ENCODE measurements around the gene THAP5.

DNA sequence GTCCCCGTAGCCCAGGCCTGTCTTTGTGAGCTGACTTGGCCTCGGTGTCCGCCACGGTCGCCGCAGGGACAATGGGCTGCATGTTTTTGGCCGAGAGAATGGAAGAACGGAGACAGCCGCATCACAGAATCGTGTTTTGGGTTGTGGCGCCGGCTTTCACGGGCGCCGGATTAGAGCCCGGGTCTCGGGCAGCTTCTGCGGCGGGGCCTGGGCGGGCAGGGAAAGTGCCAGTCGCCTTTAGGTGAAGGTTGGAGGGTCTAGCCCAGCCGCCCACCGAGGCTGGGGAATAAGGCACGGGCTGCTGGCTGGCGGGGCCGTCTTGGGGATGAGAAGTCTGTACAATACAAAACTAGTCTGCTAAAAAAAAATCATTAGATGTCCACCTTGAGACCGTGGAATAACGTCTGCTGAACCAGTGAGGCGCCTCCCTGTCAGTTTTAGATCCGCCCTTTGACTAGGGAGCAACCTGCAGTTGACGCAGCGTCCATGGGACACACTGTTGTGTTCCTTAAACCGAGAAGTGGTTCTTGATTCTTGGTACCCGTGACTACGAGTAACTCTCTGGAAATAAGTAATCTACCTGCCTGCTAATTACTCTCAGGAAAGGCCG, 745 bp upstream of the THAP5 start:
- TF ChIP-seq EZH2 (IDR thresholded peaks at IDR 0.05; ENCODE audit: borderline replicate concordance, low read length), result no peak
- TF ChIP-seq, protein P1, sequence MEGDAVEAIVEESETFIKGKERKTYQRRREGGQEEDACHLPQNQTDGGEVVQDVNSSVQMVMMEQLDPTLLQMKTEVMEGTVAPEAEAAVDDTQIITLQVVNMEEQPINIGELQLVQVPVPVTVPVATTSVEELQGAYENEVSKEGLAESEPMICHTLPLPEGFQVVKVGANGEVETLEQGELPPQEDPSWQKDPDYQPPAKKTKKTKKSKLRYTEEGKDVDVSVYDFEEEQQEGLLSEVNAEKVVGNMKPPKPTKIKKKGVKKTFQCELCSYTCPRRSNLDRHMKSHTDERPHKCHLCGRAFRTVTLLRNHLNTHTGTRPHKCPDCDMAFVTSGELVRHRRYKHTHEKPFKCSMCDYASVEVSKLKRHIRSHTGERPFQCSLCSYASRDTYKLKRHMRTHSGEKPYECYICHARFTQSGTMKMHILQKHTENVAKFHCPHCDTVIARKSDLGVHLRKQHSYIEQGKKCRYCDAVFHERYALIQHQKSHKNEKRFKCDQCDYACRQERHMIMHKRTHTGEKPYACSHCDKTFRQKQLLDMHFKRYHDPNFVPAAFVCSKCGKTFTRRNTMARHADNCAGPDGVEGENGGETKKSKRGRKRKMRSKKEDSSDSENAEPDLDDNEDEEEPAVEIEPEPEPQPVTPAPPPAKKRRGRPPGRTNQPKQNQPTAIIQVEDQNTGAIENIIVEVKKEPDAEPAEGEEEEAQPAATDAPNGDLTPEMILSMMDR (IDR thresholded peaks at IDR 0.05; ENCODE audit: low read length), result no peak
